Stromal cell of bone marrow (primary cell): ENCODE data around the gene SPRTN.
"Not testable (repeated sequence)": the region's sequence is repeated elsewhere in the genome, so short reads cannot be mapped to it uniquely, and the experiment has no call there.

Experiments
- DNase-seq: peaks from one replicate; pipeline ENCODE4 v3.0.0-alpha.2; 2012; ENCODE audit warnings: low read depth

The SPRTN gene

DNA sequence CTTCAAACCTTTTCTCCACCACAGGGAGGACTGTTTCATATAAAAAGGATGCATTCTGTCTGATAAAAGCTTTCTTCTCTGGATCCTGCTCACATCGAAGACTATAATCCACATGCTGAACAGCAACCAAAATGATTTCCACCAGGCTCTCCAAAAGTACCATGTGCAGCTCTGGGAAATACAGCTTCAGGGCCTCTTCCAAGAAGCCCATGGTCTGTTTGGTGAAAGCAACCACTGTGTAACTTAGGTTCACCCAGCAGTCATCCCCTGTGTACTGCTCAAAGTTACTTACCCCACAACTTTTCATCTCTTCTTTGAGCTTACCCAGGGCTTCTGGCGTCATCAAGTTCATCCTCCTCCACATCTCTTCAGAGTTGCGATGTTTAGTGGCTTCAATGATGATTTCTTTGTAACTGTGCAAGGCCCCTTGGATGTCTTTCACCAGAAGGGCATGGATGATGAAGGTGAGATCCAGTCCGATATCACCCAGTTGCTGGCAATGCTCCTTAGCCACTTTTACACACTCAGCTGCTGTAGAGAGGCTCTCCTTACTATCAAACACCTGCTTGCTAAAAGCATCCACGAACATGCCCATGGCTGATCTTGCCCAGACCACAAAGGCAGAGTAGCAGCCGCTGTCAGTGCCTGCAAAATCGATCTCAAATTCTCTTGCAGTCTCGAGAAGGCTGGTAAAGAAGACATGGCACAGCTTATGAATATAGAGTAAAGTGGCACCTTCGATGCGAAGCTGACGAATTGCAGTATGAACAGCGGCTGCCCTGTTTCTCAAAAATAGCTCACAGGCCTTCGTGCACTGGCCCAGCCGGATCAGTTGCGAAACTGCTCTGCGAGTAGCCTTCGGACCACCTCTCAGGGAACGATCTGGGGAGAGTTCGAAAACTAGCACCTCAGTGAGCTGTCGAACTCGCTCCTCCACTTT, 2.2 kb upstream of the SPRTN start:
- no peak for DNase-seq

GRCh38 chr1:231337043-231337471, 1.0 kb upstream of the SPRTN start:
- DNase-seq: no peak

- DNase-seq: peak; percentile 92
These were observed 422 bp upstream of the SPRTN start, which contains the start of gene EXOC8 for GRCh38 chr1:231337472-231338269. EXOC8 (minus strand) TSS chr1:231337852; CDS start chr1:231337745, 107 bp downstream.

GRCh38 chr1:231340328-231341013, 2.4 kb downstream of the SPRTN start:
- DNase-seq: no peak

GRCh38 chr1:231347961-231348360, 9.9 kb downstream of the SPRTN start:
- no peak for DNase-seq

GRCh38 chr1:231348442-231348841, 10.3 kb downstream of the SPRTN start:
- no peak for DNase-seq

DNA sequence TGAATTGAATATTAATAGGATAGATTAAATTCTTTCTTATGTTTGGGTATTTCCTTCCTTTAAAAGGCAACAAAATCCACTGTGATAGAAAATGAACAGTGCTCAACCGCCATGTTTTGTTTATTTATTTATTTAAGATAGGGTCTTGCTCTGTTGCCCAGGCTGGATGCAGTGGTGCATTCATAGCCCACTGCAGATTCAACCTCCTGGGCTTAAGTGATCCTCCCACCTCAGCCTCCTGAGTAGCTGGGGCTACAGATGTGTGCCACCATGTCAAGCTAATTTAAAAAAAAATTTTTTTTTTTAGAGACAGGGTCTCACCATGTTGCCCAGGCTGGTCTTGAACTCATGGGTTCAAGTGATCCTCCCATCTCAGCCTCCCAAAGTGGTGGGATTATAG, 10.8 kb downstream of the SPRTN start:
- not testable (repeated sequence) for DNase-seq

DNA sequence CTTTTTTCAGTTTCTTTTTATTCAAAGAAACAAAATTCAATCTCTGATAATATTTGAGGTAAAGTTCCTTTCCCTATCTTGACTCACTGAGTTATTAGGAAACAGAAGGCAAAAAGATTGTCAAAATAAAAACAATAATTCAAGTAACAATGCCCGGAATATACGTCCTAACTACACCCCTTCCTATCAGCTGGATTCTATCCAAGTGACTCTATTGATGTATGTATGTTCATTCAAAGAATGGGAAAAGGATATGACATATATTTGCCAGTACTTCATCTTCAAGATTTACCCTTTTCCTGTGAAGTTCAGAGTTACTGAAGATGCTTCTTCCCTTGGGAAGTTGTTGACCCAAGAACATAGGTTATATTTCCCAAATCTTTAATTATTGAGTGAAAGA, 13.7 kb downstream of the SPRTN start:
- DNase-seq: no peak

DNA sequence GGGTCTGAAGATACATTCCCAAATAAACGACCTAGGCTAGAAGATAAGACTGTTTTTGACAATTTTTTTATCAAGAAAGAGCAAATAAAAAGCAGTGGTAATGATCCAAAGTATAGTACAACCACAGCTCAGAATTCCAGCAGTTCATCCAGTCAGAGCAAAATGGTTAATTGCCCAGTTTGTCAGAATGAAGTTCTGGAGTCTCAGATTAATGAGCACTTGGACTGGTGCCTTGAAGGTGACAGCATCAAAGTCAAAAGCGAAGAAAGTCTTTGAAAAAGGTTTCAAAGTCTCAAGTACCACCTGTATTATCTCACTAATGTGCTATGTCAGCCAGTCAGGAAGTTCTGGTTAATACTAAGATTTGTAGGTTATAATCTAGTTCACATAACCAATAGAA, 15.0 kb downstream of the SPRTN start:
- no peak for DNase-seq

GRCh38 chr1:231354330-231355020, 16.4 kb downstream of the SPRTN start:
- DNase-seq: no peak

DNA sequence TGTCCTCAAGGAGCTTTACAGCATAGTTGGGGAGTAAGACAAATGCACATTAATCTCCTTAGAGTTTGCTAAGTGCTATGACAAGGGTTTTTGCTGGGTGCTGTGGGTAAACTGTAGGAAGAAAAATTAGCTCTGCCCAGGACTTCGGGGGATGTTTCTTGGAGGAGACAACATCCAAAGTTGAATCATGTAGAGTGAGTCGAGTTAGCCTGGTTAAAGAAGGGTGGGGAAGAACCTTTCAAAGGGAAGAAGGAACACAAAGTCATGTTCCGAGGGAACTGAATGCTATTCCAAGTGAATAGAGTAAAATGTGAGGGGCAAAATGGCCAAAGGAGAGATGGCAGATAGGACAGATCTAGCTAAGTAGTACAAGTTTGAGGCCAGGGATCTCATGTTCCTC, 17.1 kb downstream of the SPRTN start:
- no peak for DNase-seq

DNA sequence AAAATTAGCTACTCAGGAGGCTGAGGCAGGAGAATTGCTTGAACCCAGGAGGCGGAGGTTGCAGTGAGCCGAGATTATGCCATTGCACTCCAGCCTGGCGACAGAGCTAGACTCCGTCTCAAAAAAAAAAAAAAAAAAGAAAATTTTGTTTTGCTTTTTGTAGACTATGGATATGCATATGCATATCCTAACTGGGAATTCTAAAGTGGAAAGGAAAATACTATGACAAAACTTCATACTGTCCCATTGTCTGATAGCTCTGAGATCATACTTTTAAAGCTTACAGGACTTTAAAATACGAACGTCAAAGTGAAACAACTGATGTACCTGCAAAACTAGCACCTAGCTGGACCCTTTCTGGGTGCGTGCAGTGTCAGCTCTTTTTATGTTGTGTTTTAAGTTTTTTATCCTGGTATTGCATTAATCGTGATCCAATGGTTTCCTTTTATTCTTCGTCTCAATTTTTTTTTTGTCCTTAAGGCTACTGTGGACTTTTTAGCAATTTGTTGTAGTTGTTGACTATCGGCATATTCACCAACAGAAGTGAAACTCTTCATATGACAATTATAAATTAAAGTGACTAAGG, 19.2 kb downstream of the SPRTN start:
- no peak for DNase-seq

DNA sequence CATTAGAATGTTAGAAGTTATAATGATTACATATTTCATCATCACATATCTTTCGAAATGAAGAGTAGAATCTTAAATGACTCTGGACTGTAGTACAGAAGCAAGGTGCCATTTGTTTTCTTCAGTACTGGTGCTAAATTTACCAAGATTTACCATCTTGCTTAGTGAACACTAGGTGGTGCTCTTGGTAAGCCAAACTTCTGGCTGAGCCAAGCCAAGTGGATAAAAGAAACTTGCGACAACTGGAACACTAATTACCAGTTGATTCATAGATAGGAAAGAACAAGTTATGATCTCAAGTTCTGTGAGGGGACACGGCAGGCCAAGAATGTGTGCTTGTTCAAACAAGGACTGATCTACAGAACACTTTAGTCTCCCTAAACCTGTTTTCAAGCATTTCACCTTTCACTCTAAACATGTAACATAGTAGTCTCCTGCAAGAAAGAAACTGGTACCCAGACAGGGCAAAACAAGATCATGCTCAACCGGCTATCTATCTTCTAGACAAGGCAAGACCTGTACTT, 19.8 kb downstream of the SPRTN start:
- peak; percentile 60 for DNase-seq

- peak; percentile 96 for DNase-seq
These were observed 21.0 kb downstream of the SPRTN start for GRCh38 chr1:231359113-231359512.

DNA sequence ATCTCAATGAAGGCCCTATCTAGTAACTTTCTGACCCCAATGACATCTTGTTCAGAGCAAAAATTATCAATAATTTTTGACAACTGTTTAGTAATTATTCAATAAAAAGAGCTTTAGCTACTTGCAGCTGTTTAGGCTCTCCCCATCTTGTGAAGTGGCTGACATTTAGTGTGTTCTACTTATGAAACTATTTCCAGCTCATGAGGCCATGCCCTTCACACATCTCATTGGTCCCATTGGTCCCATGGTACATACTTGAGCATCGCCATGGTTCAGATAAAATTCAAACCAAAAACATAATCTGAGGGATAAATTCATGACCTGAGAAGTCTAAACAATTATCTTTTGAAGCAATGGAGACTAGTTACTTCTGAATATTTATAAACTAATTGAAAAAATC, 24.2 kb downstream of the SPRTN start:
- no peak for DNase-seq

- no peak for DNase-seq
These were observed 25.5 kb downstream of the SPRTN start for GRCh38 chr1:231363624-231364023.

GRCh38 chr1:231364192-231364591, 26.1 kb downstream of the SPRTN start:
- DNase-seq: no peak

DNA sequence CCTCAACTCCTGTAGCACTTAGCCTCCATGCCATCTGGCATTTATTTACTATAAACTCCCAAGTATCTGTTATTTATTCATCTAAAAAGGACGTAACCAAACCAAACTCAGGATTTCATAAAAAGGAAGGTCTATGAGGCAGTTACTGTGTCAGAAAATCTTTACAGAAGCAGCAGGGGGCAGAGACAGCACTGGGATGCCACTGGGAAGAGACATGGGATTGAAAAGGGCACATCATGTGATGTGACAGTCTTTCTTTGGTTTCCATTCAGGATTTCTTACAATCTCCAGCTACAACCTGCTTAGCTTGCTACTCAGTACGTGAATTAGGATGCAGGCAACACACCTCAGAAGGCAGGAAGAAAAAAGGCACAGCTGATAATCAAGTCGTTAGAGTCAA, 31.2 kb downstream of the SPRTN start:
- DNase-seq: no peak

DNA sequence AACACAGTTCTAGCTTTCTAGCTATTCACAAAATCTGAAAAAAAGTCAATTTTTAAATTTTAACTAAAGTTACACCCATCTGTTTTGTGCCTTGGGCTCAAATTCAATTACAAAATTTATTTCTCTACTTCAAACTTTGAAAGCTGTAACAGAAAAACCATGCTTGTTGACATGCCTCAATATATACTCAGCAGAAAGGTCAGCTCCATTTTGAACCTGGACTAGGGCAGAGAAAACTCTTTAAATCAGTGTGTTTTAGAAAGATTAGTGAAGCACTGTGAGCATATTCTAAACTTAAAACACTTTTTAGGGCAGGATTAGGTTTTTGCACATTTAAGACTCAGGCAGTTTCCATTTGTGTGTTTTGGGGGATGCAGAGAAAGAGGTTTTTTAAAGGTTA, 34.4 kb downstream of the SPRTN start:
- DNase-seq: no peak

- DNase-seq: no peak
These were observed 36.3 kb downstream of the SPRTN start for GRCh38 chr1:231374394-231374793.

DNA sequence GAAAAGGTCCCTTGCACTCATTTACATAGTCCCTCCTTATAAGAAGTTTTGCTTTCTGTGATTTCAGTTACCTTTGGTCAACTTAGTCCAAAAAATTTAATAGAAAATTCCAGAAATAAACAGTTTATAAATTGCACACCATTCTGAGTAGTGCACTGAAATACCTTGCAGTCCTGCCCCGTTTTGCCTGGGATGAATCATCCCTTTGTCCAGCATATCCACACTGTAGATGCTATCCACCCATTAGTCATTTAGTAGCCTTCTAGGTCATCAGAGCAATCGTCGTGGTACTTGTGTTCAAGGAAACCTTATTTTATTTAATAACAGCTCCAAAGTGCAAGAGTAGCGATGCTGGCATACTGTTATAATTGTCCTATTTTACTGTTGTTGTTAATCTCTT, 38.0 kb downstream of the SPRTN start:
- DNase-seq: no peak
